PC-9 (cell line): Measurements from ENCODE around the gene SUB1.

Experiments
- CTCF ChIP-seq: fragments of 200-600 bp; sonication (generic); conservative IDR thresholded peaks from 2 replicates; pipeline ENCODE4 v1.6.1; 2017; ENCODE audit warnings: mixed run types, antibody characterized with exemption, mild to moderate bottlenecking, moderate library complexity
- EZH2 ChIP-seq: fragments of 200-600 bp; sonication (generic); IDR thresholded peaks from 2 replicates; pipeline ENCODE4 v1.8.0; 2017; ENCODE audit warnings: antibody characterized with exemption, low read depth

- TF ChIP-seq CTCF: no peak
- TF ChIP-seq EZH2: no peak
Measured at GRCh38 chr5:32618962-32619361, 33.6 kb downstream of the SUB1 start.
